ENCODE measurements around the gene CD300LF. TPM values are rescaled to one million over a fixed set of nuclear protein-coding genes. Genes with fewer than 3 reads are reported as not detected.

The CD300LF gene
- total and polyA plus RNA-seq, 10 of the 15 experiments (the other 5 are each of a cell fraction or from before 2014, with no cell fraction given) = 0.15 TPM; not detected in 9

DNA sequence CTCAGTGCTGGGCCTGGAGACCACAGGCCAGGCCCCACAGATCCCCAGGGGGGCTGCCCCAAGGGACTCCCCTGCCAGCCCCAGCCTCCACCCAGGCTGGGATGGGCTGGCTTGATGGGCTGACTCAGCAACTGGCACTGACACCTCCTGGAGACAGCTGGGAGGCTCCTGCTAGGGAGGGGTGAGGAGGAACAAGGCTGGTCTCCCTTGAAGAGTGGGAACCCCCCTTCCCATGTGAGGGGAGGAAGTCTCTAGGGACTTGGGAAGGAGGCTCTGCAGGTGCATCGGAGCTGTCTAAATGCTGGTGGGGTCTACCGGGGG, 46.1 kb upstream of the CD300LF start:
- in situ Hi-C loops (cut with MboI) (no loop called here), intact Hi-C loops (cut with micrococcal nuclease; ENCODE audit: unreplicated experiment) (no loop called here)
- no peak overlapping the region for H2AFZ ChIP-seq (ENCODE audit: control insufficient read depth, low read depth, low read length)
- H4K20me1 ChIP-seq (ENCODE audit: control insufficient read depth, insufficient read depth) = no peaks in the 10 kb centered on the region
- RAD21 ChIA-PET (ENCODE audit: unreplicated experiment) = interaction anchor here (0.7 to 2.7 kb wide), 6 partner anchors 9 to 101 kb away, joined by 3 to 12 read pairs (median 6); partner anchors contain the start of gene NAT9
- peaks cover 8% of the 10 kb centered on the region for H3K79me2 ChIP-seq (ENCODE audit: control insufficient read depth, insufficient read depth, low read length)
- peak; percentile 69 for ATAC-seq
- 50% methylated on average over 2 of the region's 2 CpGs for WGBS (ENCODE audit: insufficient coverage, insufficient replicate concordance, low lambda C conversion rate, missing lambda C conversion rate)
- no peaks in the 10 kb centered on the region for H3K9me3 ChIP-seq (replicated peaks; ENCODE audit: control insufficient read depth, insufficient read depth, low read length)
- peak overlapping the region; percentile 1; the same call in 1 of the 2 replicates for H3K27ac ChIP-seq (ENCODE audit: control insufficient read depth, insufficient read depth)
- no peak for DNase-seq (ENCODE audit: low read depth, low spot score)
- TF ChIP-seq EED (IDR thresholded peaks at IDR 0.05; ENCODE audit: low read depth) = 0 out of 2 replicates have a peak, but pooled peaks have one; percentile 21
- TF ChIP-seq, protein P1, sequence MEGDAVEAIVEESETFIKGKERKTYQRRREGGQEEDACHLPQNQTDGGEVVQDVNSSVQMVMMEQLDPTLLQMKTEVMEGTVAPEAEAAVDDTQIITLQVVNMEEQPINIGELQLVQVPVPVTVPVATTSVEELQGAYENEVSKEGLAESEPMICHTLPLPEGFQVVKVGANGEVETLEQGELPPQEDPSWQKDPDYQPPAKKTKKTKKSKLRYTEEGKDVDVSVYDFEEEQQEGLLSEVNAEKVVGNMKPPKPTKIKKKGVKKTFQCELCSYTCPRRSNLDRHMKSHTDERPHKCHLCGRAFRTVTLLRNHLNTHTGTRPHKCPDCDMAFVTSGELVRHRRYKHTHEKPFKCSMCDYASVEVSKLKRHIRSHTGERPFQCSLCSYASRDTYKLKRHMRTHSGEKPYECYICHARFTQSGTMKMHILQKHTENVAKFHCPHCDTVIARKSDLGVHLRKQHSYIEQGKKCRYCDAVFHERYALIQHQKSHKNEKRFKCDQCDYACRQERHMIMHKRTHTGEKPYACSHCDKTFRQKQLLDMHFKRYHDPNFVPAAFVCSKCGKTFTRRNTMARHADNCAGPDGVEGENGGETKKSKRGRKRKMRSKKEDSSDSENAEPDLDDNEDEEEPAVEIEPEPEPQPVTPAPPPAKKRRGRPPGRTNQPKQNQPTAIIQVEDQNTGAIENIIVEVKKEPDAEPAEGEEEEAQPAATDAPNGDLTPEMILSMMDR (IDR thresholded peaks at IDR 0.05 in 2 of 3, conservative IDR thresholded peaks at IDR 0.05 in 1 of 3; ENCODE audit: control insufficient read depth in 2 of 3, extremely low read depth in 1 of 3, insufficient read depth in 1 of 3, low read depth in 3 of 3, low read length in 3 of 3) = peak in 2 of 3 experiments; percentile 3 to 16; a peak in 2 of 6 replicates
- peak; percentile 96 for TF ChIP-seq MEF2B (IDR thresholded peaks at IDR 0.05; ENCODE audit: partially characterized antibody, poor library complexity, severe bottlenecking)
- TF ChIP-seq, protein P2, sequence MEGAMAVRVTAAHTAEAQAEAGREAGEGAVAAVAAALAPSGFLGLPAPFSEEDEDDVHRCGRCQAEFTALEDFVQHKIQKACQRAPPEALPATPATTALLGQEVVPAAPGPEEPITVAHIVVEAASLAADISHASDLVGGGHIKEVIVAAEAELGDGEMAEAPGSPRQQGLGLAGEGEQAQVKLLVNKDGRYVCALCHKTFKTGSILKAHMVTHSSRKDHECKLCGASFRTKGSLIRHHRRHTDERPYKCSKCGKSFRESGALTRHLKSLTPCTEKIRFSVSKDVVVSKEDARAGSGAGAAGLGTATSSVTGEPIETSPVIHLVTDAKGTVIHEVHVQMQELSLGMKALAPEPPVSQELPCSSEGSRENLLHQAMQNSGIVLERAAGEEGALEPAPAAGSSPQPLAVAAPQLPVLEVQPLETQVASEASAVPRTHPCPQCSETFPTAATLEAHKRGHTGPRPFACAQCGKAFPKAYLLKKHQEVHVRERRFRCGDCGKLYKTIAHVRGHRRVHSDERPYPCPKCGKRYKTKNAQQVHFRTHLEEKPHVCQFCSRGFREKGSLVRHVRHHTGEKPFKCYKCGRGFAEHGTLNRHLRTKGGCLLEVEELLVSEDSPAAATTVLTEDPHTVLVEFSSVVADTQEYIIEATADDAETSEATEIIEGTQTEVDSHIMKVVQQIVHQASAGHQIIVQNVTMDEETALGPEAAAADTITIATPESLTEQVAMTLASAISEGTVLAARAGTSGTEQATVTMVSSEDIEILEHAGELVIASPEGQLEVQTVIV (IDR thresholded peaks at IDR 0.05; ENCODE audit: borderline replicate concordance, partially characterized antibody) = no peak
- 0 out of 2 replicates have a peak, but pooled peaks have one; percentile 21 for TF ChIP-seq GATAD2B (conservative IDR thresholded peaks at IDR 0.05; ENCODE audit: low read depth)
- TF ChIP-seq TCF3 (IDR thresholded peaks at IDR 0.05; ENCODE audit: borderline replicate concordance, insufficient read depth, low read depth, low read length) = 0 out of 2 replicates have a peak, but pooled peaks have one; percentile 11
- TF ChIP-seq WRNIP1 (IDR thresholded peaks at IDR 0.05; ENCODE audit: borderline replicate concordance, low read depth, low read length) = no peak
- peaks cover 24% of the 10 kb centered on the region for H3K4me1 ChIP-seq (ENCODE audit: control insufficient read depth, insufficient read depth, low read length)
- no peak for FAIRE-seq
- CTCF ChIA-PET = interaction anchor here (0.9 to 5.2 kb wide), 10 partner anchors 10 to 116 kb away, joined by 3 to 33 read pairs (median 8); partner anchors contain the start of gene RAB37
- SMC1A ChIA-PET (ENCODE audit: uncharacterized antibody, unreplicated experiment) = interaction anchor here (0.8 to 2.0 kb wide), 5 partner anchors 8 to 107 kb away, joined by 3 to 12 read pairs (median 10); no protein-coding TSS in a partner anchor
- H3K36me3 ChIP-seq (ENCODE audit: control insufficient read depth in 2 of 2, insufficient read depth in 2 of 2, low read length in 1 of 2) = no peaks in the 10 kb centered on the region; a peak in 2 of 4 replicates
- peak overlapping the region; percentile 57 for H3K4me2 ChIP-seq (ENCODE audit: control insufficient read depth, insufficient read depth)
- BruUV-seq (replicated peaks) = no TSS peak
- H3K27me3 ChIP-seq (replicated peaks in 1 of 2; ENCODE audit: control insufficient read depth in 2 of 2, insufficient read depth in 2 of 2, low read length in 1 of 2) = no peaks in the 10 kb centered on the region
- no peak overlapping the region for H3K4me3 ChIP-seq
- peak overlapping the region; percentile 26; the same call in 1 of the 2 replicates for H3K9ac ChIP-seq (ENCODE audit: control insufficient read depth, insufficient read depth, low read length)
- POLR2A ChIA-PET = interaction anchor here (0.8 to 2.8 kb wide), 3 partner anchors 9 to 22 kb away, joined by 3 to 16 read pairs (median 12); partner anchors contain the start of genes NAT9 and RAB37
